Spleen (tissue), 11 donors: Measurements from ENCODE around the gene CSF2RB. TPM values are rescaled to one million over a fixed set of nuclear protein-coding genes. Genes with fewer than 3 reads are reported as not detected.

Source experiments
- DNase-seq: peaks from one replicate; pipeline ENCODE4 v3.0.0-alpha.2; 2020
- H3K27ac ChIP-seq, 8 donors: fragments of 200-600 bp; sonication (generic) in 7 of 8; 1 replicate in 4 of 8; 2 replicates in 4 of 8; pipeline versions ENCODE4 v1.5.0 to v1.8.0; 2016 to 2021; ENCODE audit warnings: inconsistent platforms in 4 of 8, mild to moderate bottlenecking in 4 of 8, moderate library complexity in 1 of 8
- H3K27me3 ChIP-seq, 7 donors: fragments of 200-600 bp; sonication (generic) in 6 of 7; replicated peaks in 1 of 7; 1 replicate in 4 of 7; 2 replicates in 3 of 7; pipeline versions ENCODE4 v1.5.0 to v1.8.0; 2016 to 2021; ENCODE audit warnings: inconsistent platforms in 3 of 7, mild to moderate bottlenecking in 1 of 7
- H3K36me3 ChIP-seq, 6 donors: fragments of 200-600 bp; sonication (generic) in 5 of 6; 1 replicate in 4 of 6; 2 replicates in 2 of 6; pipeline versions ENCODE4 v1.5.0 to v1.8.0; 2016 to 2021; ENCODE audit warnings: inconsistent platforms in 2 of 6
- H3K4me1 ChIP-seq, 6 donors: fragments of 200-600 bp; sonication (generic) in 5 of 6; 1 replicate in 3 of 6; 2 replicates in 3 of 6; pipeline versions ENCODE4 v1.5.0 to v1.8.0; 2016 to 2021; ENCODE audit warnings: inconsistent platforms in 3 of 6
- H3K4me3 ChIP-seq, 8 donors: fragments of 200-600 bp; sonication (generic) in 7 of 8; 1 replicate in 4 of 8; 2 replicates in 4 of 8; pipeline versions ENCODE4 v1.5.0 to v1.8.0; 2016 to 2021; ENCODE audit warnings: inconsistent platforms in 4 of 8, mild to moderate bottlenecking in 4 of 8, moderate library complexity in 2 of 8
- H3K9me3 ChIP-seq, 8 donors: fragments of 200-600 bp; sonication (generic) in 7 of 8; 1 replicate in 4 of 8; 2 replicates in 4 of 8; pipeline versions ENCODE4 v1.5.0 to v1.8.0; 2016 to 2021; ENCODE audit warnings: inconsistent platforms in 4 of 8
- POLR2A ChIP-seq, 3 donors: fragments of 450-650 bp; IDR thresholded peaks; one replicate each; pipeline ENCODE4 v1.5.1; 2017; ENCODE audit warnings: antibody characterized with exemption in 3 of 3, mild to moderate bottlenecking in 1 of 3
- POLR2AphosphoS5 ChIP-seq, 3 donors: sonication (generic); formaldehyde crosslinking; IDR thresholded peaks; one replicate each; pipeline ENCODE4 v1.5.1; 2017; ENCODE audit warnings: antibody characterized with exemption in 3 of 3
- WGBS, 5 donors: extraction: QIAGEN DNeasy Blood & Tissue Kit in 3 of 5; methylation state at CpG; one replicate each; pipeline versions ENCODE4 v1.1.5 to v1.1.7; 2013 to 2018; 5-methylcytosine and 5-hydroxymethylcytosine counted together
- intact Hi-C: fragments of 100-400 bp; cut with DNase I; formaldehyde crosslinking; loops from one replicate; pipeline ENCODE4 v1.15.0; 2023; ENCODE audit warnings: low total_unique reads
- polyA plus RNA-seq, 3 donors: library from polyadenylated mRNA; stranded (reverse); fragments of 200-250 nt; gene quantifications; one replicate each; pipeline ENCODE4 v1.2.1, GENCODE V29; 2013
- total RNA-seq, 7 donors: library from RNA; depleted of rRNA in 3 of 7; stranded (reverse); fragments of >200 nt in 3 of 7; fragmentation: NEBNext Ultra II Directional in 4 of 7; extraction: Animal tissue kit (Norgen Biotek cat#: 25700) in 4 of 7; gene quantifications; one replicate each; pipeline versions ENCODE4 v1.1.0 to v1.2.1, GENCODE V29; 2016 to 2021
- TF ChIP-seq, protein P1 (sequence below), 11 experiments: fragments of 200-600 bp in 7 of 11; fragments of 450-650 bp in 4 of 11; sonication (generic) in 4 of 11; IDR thresholded peaks in 8 of 11; conservative IDR thresholded peaks in 3 of 11; 1 replicate in 7 of 11; 2 replicates in 4 of 11; pipeline versions ENCODE4 v1.4.0 to v1.8.0; 2016 to 2021; ENCODE audit warnings: antibody characterized with exemption in 11 of 11, inconsistent platforms in 4 of 11, mild to moderate bottlenecking in 1 of 11
- donor health status: healthy with polysubstance abuse.
- donor health status: DM: no; HTN: no; CAD: no; lungs with moderate emphysema.
- donor health status: DM: no; HTN: no; CAD: no.
- donor health status: Bipolar disorder and iron deficiency.
- donor health status: healthy.
- donor health status: DM: no; HTN: no; CAD: no.
- donor health status: DM: yes; HTN: yes; CAD: no.

CSF2RB gene
- total and polyA plus RNA-seq, 10 donors, result 14.2 to 110 (median 45.9) TPM

DNA sequence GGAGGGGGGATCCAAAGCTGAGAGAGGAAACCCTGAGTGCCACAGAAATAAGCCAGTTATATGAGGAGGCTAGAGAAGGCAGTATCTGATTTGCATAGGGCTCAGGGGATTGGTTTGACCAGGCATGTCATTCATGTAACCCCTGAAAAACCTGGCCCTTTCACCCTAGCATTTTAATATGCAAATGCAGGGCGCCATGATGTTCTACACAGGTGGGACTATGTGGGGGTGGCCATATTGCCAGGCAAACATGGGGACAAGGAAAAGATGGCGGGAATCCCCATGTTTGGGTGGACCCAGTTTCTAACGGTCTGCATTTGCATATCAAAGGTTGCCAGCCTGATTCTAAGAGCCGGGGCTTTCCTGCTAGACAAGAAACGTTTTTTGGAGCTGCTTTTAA, 27.2 kb downstream of the CSF2RB start:
- intact Hi-C loops, result no loop called here
- no peaks in the 10 kb centered on the region for H3K27me3 ChIP-seq
- 48 to 73% (median 64%) methylated on average over 5 of the region's 5 CpGs for WGBS, 5 donors
- H3K27ac ChIP-seq, result no peak overlapping the region
- TF ChIP-seq POLR2A (IDR thresholded peaks at IDR 0.05), result no peak
- no peak for TF ChIP-seq POLR2AphosphoS5 (IDR thresholded peaks at IDR 0.05)
- TF ChIP-seq, protein P1, sequence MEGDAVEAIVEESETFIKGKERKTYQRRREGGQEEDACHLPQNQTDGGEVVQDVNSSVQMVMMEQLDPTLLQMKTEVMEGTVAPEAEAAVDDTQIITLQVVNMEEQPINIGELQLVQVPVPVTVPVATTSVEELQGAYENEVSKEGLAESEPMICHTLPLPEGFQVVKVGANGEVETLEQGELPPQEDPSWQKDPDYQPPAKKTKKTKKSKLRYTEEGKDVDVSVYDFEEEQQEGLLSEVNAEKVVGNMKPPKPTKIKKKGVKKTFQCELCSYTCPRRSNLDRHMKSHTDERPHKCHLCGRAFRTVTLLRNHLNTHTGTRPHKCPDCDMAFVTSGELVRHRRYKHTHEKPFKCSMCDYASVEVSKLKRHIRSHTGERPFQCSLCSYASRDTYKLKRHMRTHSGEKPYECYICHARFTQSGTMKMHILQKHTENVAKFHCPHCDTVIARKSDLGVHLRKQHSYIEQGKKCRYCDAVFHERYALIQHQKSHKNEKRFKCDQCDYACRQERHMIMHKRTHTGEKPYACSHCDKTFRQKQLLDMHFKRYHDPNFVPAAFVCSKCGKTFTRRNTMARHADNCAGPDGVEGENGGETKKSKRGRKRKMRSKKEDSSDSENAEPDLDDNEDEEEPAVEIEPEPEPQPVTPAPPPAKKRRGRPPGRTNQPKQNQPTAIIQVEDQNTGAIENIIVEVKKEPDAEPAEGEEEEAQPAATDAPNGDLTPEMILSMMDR (IDR thresholded peaks at IDR 0.05 in 8 of 11, conservative IDR thresholded peaks at IDR 0.05 in 3 of 11), result no peak
- H3K36me3 ChIP-seq, result peaks cover 0 to 32% (median 4%) of the 10 kb centered on the region in 6 donors
- DNase-seq, result no peak
- no peak overlapping the region for H3K4me3 ChIP-seq
- H3K4me1 ChIP-seq, result peaks cover 0 to 20% (median 4%) of the 10 kb centered on the region in 6 donors
- H3K9me3 ChIP-seq, result no peaks in the 10 kb centered on the region

DNA sequence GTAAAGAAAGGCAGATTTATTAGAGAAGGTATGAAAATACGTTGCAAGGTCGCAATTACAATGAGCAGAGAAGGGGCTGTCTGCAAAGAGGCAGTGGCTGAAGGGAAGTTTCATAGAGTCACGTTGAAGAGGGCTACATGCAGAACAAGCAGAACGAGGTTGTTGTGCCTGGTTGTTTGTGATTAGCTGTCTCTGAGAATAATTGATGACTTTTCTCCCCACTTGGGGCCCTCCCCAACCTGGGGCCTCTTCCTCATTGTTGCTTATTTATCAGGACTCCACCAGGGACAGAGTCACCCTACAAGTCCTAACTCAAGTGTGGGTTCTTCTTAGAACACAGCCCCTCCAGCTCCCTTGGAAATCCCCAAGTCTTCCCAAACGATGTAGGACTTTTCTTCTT, 29.1 kb downstream of the CSF2RB start:
- no peak for DNase-seq
- Histone ChIP-seq H3K9me3 (no peaks in the 10 kb centered on the region), H3K27ac (no peak overlapping the region), H3K4me1 (peaks cover 0 to 1% (median 0%) of the 10 kb centered on the region in 6 donors), H3K36me3 (peaks cover 0 to 17% (median 3%) of the 10 kb centered on the region in 6 donors), H3K4me3 (no peak overlapping the region), H3K27me3 (no peaks in the 10 kb centered on the region)
- intact Hi-C loops, result no loop called here
- TF ChIP-seq, protein P1 (IDR thresholded peaks at IDR 0.05 in 8 of 11, conservative IDR thresholded peaks at IDR 0.05 in 3 of 11), result no peak
- TF ChIP-seq POLR2A (IDR thresholded peaks at IDR 0.05) (no peak), POLR2AphosphoS5 (IDR thresholded peaks at IDR 0.05) (no peak)
- WGBS, 5 donors, result 45 to 62% (median 50%) methylated on average over 5 of the region's 5 CpGs

DNA sequence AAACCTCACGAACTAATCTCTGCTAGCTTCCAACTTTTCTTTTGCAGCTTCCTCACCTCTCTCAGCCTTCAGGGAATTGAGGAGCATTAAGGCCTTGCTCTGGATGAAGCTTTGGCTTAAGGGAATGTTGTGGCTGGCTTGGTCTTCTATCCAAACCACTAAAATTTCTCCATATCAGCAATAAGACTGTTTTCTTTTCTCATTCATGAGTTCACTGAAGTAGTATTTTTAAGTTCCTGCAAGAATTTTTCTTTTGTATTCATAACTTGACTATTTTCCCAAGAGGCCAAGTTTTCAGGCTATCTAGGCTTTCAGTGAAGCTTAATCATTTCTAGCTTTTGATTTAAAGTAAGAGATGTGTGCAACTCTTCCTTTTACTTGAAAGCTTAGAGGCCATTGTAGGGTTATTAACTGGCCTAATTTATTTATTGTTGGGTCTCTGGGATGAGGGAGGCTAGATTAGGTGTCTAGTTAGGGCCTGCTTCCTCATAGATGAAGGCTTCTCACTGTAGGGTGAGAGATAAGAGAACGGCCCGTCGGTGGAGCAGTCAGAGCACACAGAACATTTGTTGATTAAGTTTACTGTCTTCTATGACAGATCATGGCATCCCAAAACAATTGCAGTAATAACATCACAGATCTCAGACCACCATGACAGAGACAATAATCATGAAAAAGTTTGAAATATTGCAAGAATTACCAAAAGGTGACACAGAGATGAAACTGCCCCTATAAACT, 33.2 kb downstream of the CSF2RB start:
- DNase-seq, result no peak
- Histone ChIP-seq H3K27ac (no peak overlapping the region), H3K9me3 (no peaks in the 10 kb centered on the region), H3K36me3 (no peaks in the 10 kb centered on the region), H3K4me1 (no peaks in the 10 kb centered on the region), H3K27me3 (no peaks in the 10 kb centered on the region), H3K4me3 (no peak overlapping the region)
- intact Hi-C loops, result no loop called here
- WGBS, 5 donors, result 36 to 80% (median 66%) methylated on average over 4 of the region's 4 CpGs
- TF ChIP-seq, protein P1 (IDR thresholded peaks at IDR 0.05 in 8 of 11, conservative IDR thresholded peaks at IDR 0.05 in 3 of 11), result no peak
- TF ChIP-seq POLR2A (IDR thresholded peaks at IDR 0.05) (no peak), POLR2AphosphoS5 (IDR thresholded peaks at IDR 0.05) (no peak)
